Stimulated activated CD4-positive, alpha-beta T cell treated with anti-CD3 and anti-CD28 coated beads, Interleukin-15, amount 100 ng/mL, for 24 hours (primary cell): Measurements from ENCODE around the gene GNG12.
"Not testable (repeated sequence)": the region's sequence is repeated elsewhere in the genome, so short reads cannot be mapped to it uniquely, and the experiment has no call there.

Source experiments
- DNase-seq: peaks from one replicate; pipeline ENCODE4 v3.0.0-alpha.2; 2020

Gene GNG12

GRCh38 chr1:67749263-67749843 lies 83.9 kb downstream of the GNG12 start:
- DNase-seq, result no peak

- DNase-seq, result no peak
Measured at GRCh38 chr1:67748630-67749029, 84.6 kb downstream of the GNG12 start.

GRCh38 chr1:67747671-67748546 lies 85.4 kb downstream of the GNG12 start:
- DNase-seq, result no peak

GRCh38 chr1:67745875-67746698 lies 87.2 kb downstream of the GNG12 start:
- no peak for DNase-seq

GRCh38 chr1:67743072-67743725 lies 90.1 kb downstream of the GNG12 start:
- DNase-seq, result no peak

GRCh38 chr1:67741736-67742135 lies 91.5 kb downstream of the GNG12 start:
- DNase-seq, result no peak

- no peak for DNase-seq
Measured at GRCh38 chr1:67741121-67741520, 92.1 kb downstream of the GNG12 start.

GRCh38 chr1:67740543-67740942 lies 92.7 kb downstream of the GNG12 start:
- DNase-seq, result no peak

GRCh38 chr1:67739361-67739760 lies 93.9 kb downstream of the GNG12 start:
- no peak for DNase-seq

- no peak for DNase-seq
Measured at GRCh38 chr1:67738401-67738800, 94.9 kb downstream of the GNG12 start.

- no peak for DNase-seq
Measured at GRCh38 chr1:67737875-67738274, 95.4 kb downstream of the GNG12 start.

- no peak for DNase-seq
Measured at GRCh38 chr1:67736750-67737149, 96.5 kb downstream of the GNG12 start.

GRCh38 chr1:67735806-67736627 lies 97.2 kb downstream of the GNG12 start:
- DNase-seq, result peak; percentile 56

- DNase-seq, result no peak
Measured at GRCh38 chr1:67735206-67735605, 98.1 kb downstream of the GNG12 start.

GRCh38 chr1:67734323-67734690 lies 99.0 kb downstream of the GNG12 start:
- DNase-seq, result no peak

GRCh38 chr1:67733681-67734322 lies 99.5 kb downstream of the GNG12 start:
- DNase-seq, result no peak

- no peak for DNase-seq
Measured at GRCh38 chr1:67732750-67733151, 100.5 kb downstream of the GNG12 start.

GRCh38 chr1:67731322-67731721 lies 101.9 kb downstream of the GNG12 start:
- no peak for DNase-seq

GRCh38 chr1:67730312-67730711 lies 103.0 kb downstream of the GNG12 start:
- not testable (repeated sequence) for DNase-seq

GRCh38 chr1:67729872-67730271 lies 103.4 kb downstream of the GNG12 start:
- DNase-seq, result no peak

GRCh38 chr1:67726224-67726623 lies 107.0 kb downstream of the GNG12 start:
- DNase-seq, result no peak
